Endothelial cell of umbilical vein (primary cell): Measurements from ENCODE around the gene STON2. TPM values are rescaled to one million over a fixed set of nuclear protein-coding genes. Genes with fewer than 3 reads are reported as not detected.

Experiments used
- BruUV-seq: library from RNA; stranded (reverse); fragments of 400-500 nt; replicated peaks from 2 replicates; lab custom pipeline; 2021; lab: Mats Ljungman, UMichigan
- CTCF ChIA-PET: fragments of 300-600, 350-600 bp; sonication (Branson Sonifier 250); formaldehyde crosslinking; loops from one replicate; lab custom pipeline; 2021; ENCODE audit warnings: antibody characterized with exemption, inconsistent platforms; lab: Charles Lee
- POLR2A ChIA-PET: fragments of 300-600, 350-600 bp; sonication (Branson Sonifier 250); formaldehyde crosslinking; loops from one replicate; lab custom pipeline; 2021; ENCODE audit warnings: antibody characterized with exemption, inconsistent platforms; lab: Charles Lee
- DNase-seq: peaks from one replicate; pipeline ENCODE4 v3.0.0-alpha.2; 2011; ENCODE audit warnings: low read depth, low spot score
- FAIRE-seq: peaks from 2 replicates; lab custom pipeline; 2011; peaks lifted over from hg19 to GRCh38; lab: Jason Lieb, UNC
- H2AFZ ChIP-seq: 2 replicates; pipeline ENCODE4 v1.6.0; 2012; ENCODE audit warnings: low read depth, low read length, control low read depth, inconsistent platforms
- H3K27ac ChIP-seq: 2 replicates; pipeline ENCODE4 v1.5.1; 2011; ENCODE audit warnings: low read depth, mild to moderate bottlenecking, control low read depth, low read length, moderate library complexity; ENCODE audit not compliant: insufficient read depth
- H3K27me3 ChIP-seq, 2 experiments: 2 replicates each; pipeline versions ENCODE4 v1.6.0 to v1.6.1; 2011; ENCODE audit warnings: low read length in 2 of 2, mixed read lengths in 1 of 2; ENCODE audit not compliant: control insufficient read depth in 2 of 2, insufficient read depth in 2 of 2
- H3K36me3 ChIP-seq, 2 experiments: 2 replicates in 1 of 2; 3 replicates in 1 of 2; pipeline ENCODE4 v1.5.1; 2011; ENCODE audit warnings: low read length in 2 of 2, mild to moderate bottlenecking in 1 of 2, moderate library complexity in 1 of 2; ENCODE audit not compliant: control insufficient read depth in 2 of 2, insufficient read depth in 2 of 2; ENCODE audit errors: extremely low read depth in 1 of 2
- H3K4me1 ChIP-seq: 3 replicates; pipeline ENCODE4 v1.5.1; 2011; ENCODE audit warnings: mild to moderate bottlenecking, low read length; ENCODE audit not compliant: control insufficient read depth, insufficient read depth; ENCODE audit errors: extremely low read depth
- H3K4me2 ChIP-seq: 2 replicates; pipeline ENCODE4 v1.6.1; 2011; ENCODE audit warnings: low read length, control low read depth, mixed read lengths; ENCODE audit not compliant: insufficient read depth
- H3K4me3 ChIP-seq, 3 experiments: fragments of 200-600 bp in 1 of 3; sonication (generic), shearing (Covaris generic) in 1 of 3; replicated peaks in 1 of 3; 2 replicates each; pipeline ENCODE4 v1.5.1; 2011 to 2016; ENCODE audit warnings: control low read depth in 3 of 3, low read length in 3 of 3, mild to moderate bottlenecking in 2 of 3, inconsistent platforms in 1 of 3, low read depth in 1 of 3, moderate library complexity in 1 of 3; ENCODE audit not compliant: insufficient read depth in 1 of 3
- H3K79me2 ChIP-seq: 2 replicates; pipeline ENCODE4 v1.6.0; 2012; ENCODE audit warnings: low read length, inconsistent platforms; ENCODE audit not compliant: control insufficient read depth, insufficient read depth
- H3K9ac ChIP-seq: replicated peaks from 2 replicates; pipeline ENCODE3; 2011; ENCODE audit warnings: low read length, control low read depth; ENCODE audit not compliant: insufficient read depth; ENCODE audit errors: extremely low read depth
- H3K9me1 ChIP-seq: replicated peaks from 3 replicates; pipeline ENCODE4 v1.6.0; 2011; ENCODE audit warnings: mild to moderate bottlenecking, low read length; ENCODE audit not compliant: control insufficient read depth, insufficient read depth; ENCODE audit errors: extremely low read depth
- H3K9me3 ChIP-seq: replicated peaks from 2 replicates; pipeline ENCODE4 v1.5.1; 2012; ENCODE audit warnings: low read length, inconsistent platforms; ENCODE audit not compliant: control insufficient read depth, insufficient read depth
- H4K20me1 ChIP-seq: replicated peaks from 2 replicates; pipeline ENCODE3; 2011; ENCODE audit warnings: mild to moderate bottlenecking, low read length; ENCODE audit not compliant: control insufficient read depth, insufficient read depth; ENCODE audit errors: extremely low read depth
- EZH2 ChIP-seq: IDR thresholded peaks from 2 replicates; pipeline ENCODE4 v1.6.1; 2012; ENCODE audit warnings: borderline replicate concordance, low read depth, mild to moderate bottlenecking, moderate library complexity, low read length, inconsistent platforms; ENCODE audit not compliant: severe bottlenecking
- FOS ChIP-seq: IDR thresholded peaks from 2 replicates; pipeline ENCODE4 v1.6.1; 2011; ENCODE audit warnings: mild to moderate bottlenecking, low read length, moderate library complexity, borderline replicate concordance; ENCODE audit not compliant: insufficient read depth
- GATA2 ChIP-seq: IDR thresholded peaks from 2 replicates; pipeline ENCODE4 v1.7.0; 2011; ENCODE audit warnings: low read depth, mild to moderate bottlenecking, moderate library complexity, mixed read lengths, low read length; ENCODE audit not compliant: insufficient read length, insufficient read depth
- JUN ChIP-seq: IDR thresholded peaks from 2 replicates; pipeline ENCODE4 v1.6.1; 2011; ENCODE audit warnings: borderline replicate concordance, low read depth; ENCODE audit not compliant: insufficient read length, insufficient read depth
- MYC ChIP-seq: IDR thresholded peaks from one replicate; pipeline ENCODE4 v1.6.1; 2011; ENCODE audit warnings: mild to moderate bottlenecking, low read depth, low read length
- POLR2A ChIP-seq: IDR thresholded peaks from 2 replicates; pipeline ENCODE4 v1.6.1; 2012; ENCODE audit warnings: low read depth, mild to moderate bottlenecking, control low read depth, low read length
- POLR2AphosphoS5 ChIP-seq: IDR thresholded peaks from 2 replicates; pipeline ENCODE4 v1.6.1; 2012; ENCODE audit warnings: low read depth, mild to moderate bottlenecking, control low read depth, low read length, moderate library complexity; ENCODE audit not compliant: insufficient read depth
- dilution Hi-C: fragments of 300-500 bp; cut with MboI; formaldehyde crosslinking; loops from one replicate; pipeline ENCODE4 v1.15.0; 2019; ENCODE audit warnings: low sequenced_read_pairs; ENCODE audit not compliant: extremely low pct_ligation_motif_present
- intact Hi-C: fragments of 100-400 bp; cut with micrococcal nuclease; formaldehyde crosslinking; loops from one replicate; pipeline ENCODE4 v1.10.0; 2022
- polyA plus RNA-seq, 4 experiments: library from polyadenylated mRNA; depleted of rRNA in 3 of 4; stranded (reverse) in 3 of 4; unstranded in 1 of 4; fragments of >200 nt; gene quantifications; 2 replicates each; pipeline versions ENCODE4 v1.2.1 to v1.2.3, GENCODE V29; 2011 to 2012; ENCODE audit warnings: missing spikeins in 1 of 4
- total RNA-seq: library from RNA; stranded (reverse); gene quantifications from 2 replicates; pipeline ENCODE4 v1.2.3, GENCODE V29; 2021
- TF ChIP-seq, protein P1 (sequence below), 2 donors: IDR thresholded peaks; 1 replicate in 1 of 2; 2 replicates in 1 of 2; pipeline ENCODE4 v1.5.1; 2011; ENCODE audit warnings: low read length in 2 of 2, mild to moderate bottlenecking in 2 of 2, moderate library complexity in 2 of 2, control low read depth in 1 of 2, inconsistent platforms in 1 of 2, low read depth in 1 of 2; ENCODE audit not compliant: insufficient read depth in 1 of 2; ENCODE audit errors: extremely low read depth in 1 of 2
- TF ChIP-seq, protein P2 (sequence below): IDR thresholded peaks from 2 replicates; pipeline ENCODE4 v1.6.1; 2011; ENCODE audit not compliant: insufficient read depth, insufficient read length

Gene STON2
- total and polyA plus RNA-seq, 2 donors (not counting 3 experiments of a cell fraction or from before 2014, with no cell fraction given) = not detected

DNA sequence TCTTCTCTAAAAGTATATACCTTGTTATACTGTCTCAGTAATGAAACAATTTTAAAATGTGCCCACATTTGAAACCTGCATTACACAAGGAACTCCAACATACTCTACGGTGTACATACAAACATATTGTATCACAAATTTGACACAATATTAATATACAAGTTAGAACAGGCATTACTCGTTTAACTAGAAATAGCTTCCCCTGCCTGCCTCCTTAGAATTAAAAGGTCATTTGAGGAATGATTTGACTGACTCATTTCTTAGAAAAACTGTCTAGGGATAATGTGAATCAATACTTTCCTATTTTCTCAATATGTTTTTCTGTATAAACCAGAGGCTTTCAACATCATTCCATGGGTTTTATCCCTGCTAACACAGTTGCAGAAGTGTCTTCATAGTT is 73.7 kb downstream of the STON2 start:
- no TSS peak for BruUV-seq
- Histone ChIP-seq H3K9ac (no peak overlapping the region), H3K27ac (no peak overlapping the region), H3K4me1 (no peaks in the 10 kb centered on the region), H2AFZ (no peak overlapping the region), H3K9me3 (no peaks in the 10 kb centered on the region), H3K27me3 (no peaks in the 10 kb centered on the region), H4K20me1 (no peaks in the 10 kb centered on the region), H3K4me2 (no peak overlapping the region), H3K4me3 (no peak overlapping the region), H3K79me2 (no peaks in the 10 kb centered on the region), H3K36me3 (no peaks in the 10 kb centered on the region), H3K9me1 (no peaks in the 10 kb centered on the region)
- POLR2A ChIA-PET = no interaction called here
- DNase-seq = no peak
- CTCF ChIA-PET = no interaction called here
- FAIRE-seq = no peak
- TF ChIP-seq FOS = no peak
- TF ChIP-seq GATA2 = no peak
- TF ChIP-seq, protein P1, sequence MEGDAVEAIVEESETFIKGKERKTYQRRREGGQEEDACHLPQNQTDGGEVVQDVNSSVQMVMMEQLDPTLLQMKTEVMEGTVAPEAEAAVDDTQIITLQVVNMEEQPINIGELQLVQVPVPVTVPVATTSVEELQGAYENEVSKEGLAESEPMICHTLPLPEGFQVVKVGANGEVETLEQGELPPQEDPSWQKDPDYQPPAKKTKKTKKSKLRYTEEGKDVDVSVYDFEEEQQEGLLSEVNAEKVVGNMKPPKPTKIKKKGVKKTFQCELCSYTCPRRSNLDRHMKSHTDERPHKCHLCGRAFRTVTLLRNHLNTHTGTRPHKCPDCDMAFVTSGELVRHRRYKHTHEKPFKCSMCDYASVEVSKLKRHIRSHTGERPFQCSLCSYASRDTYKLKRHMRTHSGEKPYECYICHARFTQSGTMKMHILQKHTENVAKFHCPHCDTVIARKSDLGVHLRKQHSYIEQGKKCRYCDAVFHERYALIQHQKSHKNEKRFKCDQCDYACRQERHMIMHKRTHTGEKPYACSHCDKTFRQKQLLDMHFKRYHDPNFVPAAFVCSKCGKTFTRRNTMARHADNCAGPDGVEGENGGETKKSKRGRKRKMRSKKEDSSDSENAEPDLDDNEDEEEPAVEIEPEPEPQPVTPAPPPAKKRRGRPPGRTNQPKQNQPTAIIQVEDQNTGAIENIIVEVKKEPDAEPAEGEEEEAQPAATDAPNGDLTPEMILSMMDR (IDR thresholded peaks at IDR 0.05; ENCODE audit: extremely low read depth in 1 of 2, insufficient read depth in 1 of 2, low read depth in 1 of 2, low read length in 2 of 2) = no peak
- no peak for TF ChIP-seq JUN
- no peak for TF ChIP-seq EZH2
- TF ChIP-seq MYC = no peak
- TF ChIP-seq POLR2AphosphoS5 = no peak
- TF ChIP-seq, protein P2, sequence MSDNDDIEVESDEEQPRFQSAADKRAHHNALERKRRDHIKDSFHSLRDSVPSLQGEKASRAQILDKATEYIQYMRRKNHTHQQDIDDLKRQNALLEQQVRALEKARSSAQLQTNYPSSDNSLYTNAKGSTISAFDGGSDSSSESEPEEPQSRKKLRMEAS = no peak
- no peak for TF ChIP-seq POLR2A
- intact Hi-C loops = no loop called here
- dilution Hi-C loops = no loop called here
